GDM1 (cell line): ENCODE data around the gene SLC37A1.

Experiments
- DNase-seq: peaks from one replicate; lab custom pipeline; 2025; lab: John Stamatoyannopoulos, UW

SLC37A1 gene

GRCh38 chr21:42479582-42479981 is 34.1 kb upstream of the SLC37A1 start:
- no peak for DNase-seq

GRCh38 chr21:42480736-42481135 is 32.9 kb upstream of the SLC37A1 start:
- no peak for DNase-seq

GRCh38 chr21:42481169-42481568 is 32.5 kb upstream of the SLC37A1 start:
- DNase-seq = no peak

GRCh38 chr21:42484966-42485365 is 28.7 kb upstream of the SLC37A1 start:
- DNase-seq = no peak

- no peak for DNase-seq
Measured at GRCh38 chr21:42486072-42486471, 27.6 kb upstream of the SLC37A1 start.

DNA sequence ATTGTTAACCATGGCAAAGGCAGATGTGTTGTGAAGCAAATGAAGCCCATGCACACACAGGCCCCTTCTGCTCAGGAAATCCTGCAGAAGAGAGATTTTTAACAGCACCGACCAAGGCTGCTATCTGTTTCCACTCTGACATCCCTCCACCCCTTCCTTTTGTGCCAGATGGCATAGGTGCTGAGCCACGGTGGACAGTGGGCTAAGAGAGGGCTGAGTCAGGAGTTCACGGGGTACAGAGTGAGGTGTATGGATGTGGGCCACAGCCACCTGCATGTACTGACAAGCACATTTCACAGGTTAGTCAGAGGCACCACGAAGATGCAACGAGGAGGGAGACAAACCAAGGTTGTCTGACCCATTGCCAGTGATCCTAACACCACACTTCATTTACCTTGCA is 27.1 kb upstream of the SLC37A1 start:
- peak; percentile 47 for DNase-seq

GRCh38 chr21:42489006-42489563 is 24.6 kb upstream of the SLC37A1 start:
- no peak for DNase-seq

- no peak for DNase-seq
Measured at GRCh38 chr21:42489991-42490390, 23.7 kb upstream of the SLC37A1 start.

DNA sequence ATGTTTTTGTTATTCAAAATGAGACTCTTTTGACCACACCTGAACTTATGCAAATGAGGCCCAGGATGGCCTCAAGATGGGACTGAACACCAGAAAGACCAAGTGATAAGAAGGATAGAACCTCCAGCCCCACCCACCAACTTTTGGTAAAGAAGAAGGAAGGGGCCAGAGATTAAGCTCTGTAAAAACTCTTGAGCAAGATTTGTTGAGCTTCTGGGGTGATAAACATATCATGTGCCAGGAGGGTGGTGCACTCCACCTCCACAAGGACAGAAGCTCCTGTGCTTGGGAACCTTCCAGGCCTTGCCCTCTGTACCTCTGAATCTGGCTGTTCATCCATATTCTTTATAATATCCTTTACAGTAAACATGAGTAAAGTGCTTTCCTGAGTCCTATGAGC is 22.9 kb upstream of the SLC37A1 start:
- no peak for DNase-seq

GRCh38 chr21:42491328-42491727 is 22.3 kb upstream of the SLC37A1 start:
- no peak for DNase-seq

- no peak for DNase-seq
Measured at GRCh38 chr21:42492201-42492600, 21.5 kb upstream of the SLC37A1 start.

DNA sequence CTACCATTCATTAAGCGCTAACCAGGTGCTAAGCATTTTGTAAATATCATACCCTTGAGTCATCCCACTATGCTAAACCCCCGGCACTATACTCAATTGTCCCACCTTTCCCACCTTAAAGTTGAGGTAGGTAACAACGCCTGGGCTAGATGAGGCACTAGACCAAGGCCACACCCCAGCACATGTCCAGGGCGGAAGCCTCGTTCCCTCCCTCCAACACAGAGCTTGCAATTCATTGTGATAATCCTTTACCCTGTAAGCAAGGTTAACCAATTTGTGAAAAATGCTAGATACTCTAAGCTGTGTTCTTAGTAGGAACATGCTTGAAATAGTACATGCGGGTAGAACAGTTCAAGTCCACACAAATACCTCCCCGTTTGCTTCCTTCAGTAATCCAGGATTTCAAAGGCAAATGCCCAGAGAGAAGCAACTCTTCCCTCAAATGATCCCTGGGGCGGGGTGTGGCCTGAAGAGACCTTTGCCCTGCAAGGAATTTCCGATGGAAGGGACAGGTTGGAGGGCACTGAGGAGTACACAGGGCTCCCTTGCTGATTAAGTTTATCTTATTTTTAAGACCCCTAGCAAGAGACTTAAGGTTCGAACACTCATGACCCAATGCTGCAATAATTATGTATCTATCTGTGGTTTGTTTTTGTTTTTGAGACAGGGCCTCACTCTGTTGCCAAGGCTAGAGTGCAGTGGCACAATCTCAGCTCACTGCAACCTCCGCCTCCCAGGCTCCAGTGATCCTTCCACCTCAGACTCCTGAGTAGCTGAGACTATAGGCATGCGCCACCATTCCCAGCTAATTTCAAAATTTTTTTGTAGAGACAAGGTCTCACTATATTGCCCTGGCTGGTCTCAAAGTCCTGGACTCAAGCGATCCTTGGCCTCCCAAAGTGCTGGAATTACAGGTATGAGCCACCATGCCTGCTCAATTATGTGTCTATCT is 20.3 kb upstream of the SLC37A1 start:
- DNase-seq = no peak

- no peak for DNase-seq
Measured at GRCh38 chr21:42495027-42495426, 18.6 kb upstream of the SLC37A1 start.

DNA sequence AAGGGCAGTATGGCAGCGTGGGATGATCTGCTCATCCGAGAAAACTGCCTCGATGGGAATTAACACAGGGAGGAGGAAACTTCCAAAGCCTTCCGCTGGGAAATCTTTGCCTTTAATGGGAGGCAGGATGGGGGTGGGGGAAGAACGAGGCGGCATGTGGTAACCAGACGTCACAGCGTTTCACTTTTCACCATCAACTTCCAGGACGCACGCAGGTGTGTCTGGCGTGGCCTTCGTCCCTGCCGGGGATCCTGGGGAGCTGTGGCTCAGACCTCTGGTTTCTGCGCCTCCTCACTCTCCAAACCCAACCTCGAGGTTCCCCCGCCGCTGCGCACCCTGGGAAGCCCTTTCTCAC is 17.9 kb upstream of the SLC37A1 start:
- no peak for DNase-seq

DNA sequence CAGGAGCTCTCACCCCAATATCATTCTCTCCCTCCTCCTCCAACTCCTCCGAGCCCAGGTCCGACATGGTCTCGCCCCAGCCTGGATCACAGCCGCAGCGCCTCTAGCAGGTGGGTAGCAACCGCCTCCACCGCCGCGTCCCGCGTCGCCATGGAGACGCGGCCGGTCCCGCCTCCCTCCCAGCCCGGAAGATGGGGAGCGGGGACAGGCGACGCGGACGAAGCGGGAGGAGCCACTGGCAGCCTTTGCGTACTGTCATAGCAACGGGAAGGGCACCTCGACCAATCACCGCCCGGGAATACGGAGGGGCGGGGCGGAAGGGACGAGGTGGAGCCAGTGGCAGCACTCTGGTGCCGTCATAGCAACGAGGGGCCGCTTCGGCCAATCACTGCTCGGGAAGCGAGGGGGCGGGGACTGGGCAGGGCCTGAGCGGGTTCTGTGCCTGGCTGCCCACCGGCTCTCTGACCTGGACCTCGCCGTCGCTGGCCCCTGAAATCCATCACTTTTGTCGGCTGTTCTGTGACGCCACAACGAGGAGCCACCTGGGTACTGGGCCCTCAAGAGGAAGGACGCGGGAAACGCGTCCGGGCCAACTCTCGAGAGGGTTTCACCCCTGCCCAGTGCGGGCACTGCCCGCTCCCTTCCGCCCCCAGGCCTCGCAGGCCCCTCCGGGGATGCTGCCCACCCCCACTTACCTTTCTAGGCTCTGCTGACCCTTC is 17.4 kb upstream of the SLC37A1 start, which contains the start of gene RSPH1:
RSPH1 (minus strand) TSS at position 105 of the 719 bp plus-strand sequence; CDS start at position 67, 38 bp downstream.
- peak; percentile 98 for DNase-seq

DNA sequence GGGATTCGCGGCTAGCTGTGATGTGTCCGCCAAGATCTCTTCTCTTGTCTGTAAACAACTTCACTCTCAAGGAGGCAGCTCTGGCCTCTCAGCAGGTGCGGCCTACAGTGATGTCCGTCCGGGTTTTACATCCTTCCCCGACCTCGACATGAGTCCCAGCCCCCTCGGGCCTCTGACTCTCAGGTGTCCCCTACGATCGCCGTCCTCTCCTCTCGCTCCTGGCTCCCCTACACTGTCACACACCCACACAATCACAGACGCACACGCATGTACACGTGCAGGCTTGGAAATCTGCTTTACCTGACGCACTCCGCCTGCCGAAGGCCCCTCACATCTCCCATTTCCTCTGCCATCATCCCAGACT is 16.8 kb upstream of the SLC37A1 start:
- no peak for DNase-seq

DNA sequence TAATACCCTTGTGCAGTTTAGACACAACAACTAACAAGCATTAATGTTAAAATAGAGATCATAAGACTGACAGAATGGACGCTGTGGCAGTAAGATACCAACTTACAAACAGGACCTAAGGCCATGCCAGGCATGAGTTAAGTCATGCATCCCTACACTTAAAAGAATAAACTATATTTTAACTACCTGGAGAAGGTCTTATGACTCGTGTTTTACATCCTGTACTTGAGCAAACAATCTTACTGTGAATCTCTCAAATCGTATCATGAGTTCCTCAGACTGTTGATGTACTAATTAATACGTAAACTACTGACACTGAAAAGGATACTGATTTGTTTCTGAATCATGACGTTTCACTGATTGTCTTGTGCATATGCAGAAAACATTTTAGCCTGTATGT is 15.6 kb upstream of the SLC37A1 start:
- no peak for DNase-seq

DNA sequence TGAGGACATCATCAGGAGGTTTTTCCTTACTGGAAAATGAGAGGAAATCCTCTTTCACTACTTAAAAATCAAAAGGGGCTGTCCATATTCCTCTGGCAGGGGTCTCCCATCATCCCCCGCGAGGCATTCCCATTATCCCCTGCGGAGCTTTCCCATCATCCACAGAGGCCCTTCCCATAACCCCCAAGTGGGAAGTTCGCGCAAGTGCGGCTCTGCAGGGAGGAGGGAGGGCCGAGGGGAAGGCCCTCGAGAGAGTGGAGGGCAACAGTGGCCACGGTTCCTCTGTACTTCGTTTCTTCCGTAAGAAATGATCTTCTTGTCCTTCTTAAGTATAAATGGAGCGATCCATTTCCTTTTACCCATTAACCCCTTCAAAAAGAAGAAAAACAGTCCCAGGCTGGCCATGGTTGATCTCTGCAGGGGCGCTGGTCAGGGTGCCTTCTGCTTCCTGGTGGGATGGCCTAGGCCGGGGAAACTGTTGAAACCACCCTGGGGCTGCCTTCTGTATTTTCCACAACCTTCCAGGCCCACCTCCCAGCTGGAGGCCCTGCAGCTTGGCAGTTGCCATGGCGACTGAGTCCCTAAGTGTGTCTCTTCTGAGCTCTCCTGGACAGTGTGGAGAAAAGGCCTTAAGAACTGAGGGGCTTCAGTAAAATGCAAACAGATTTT is 14.1 kb upstream of the SLC37A1 start:
- DNase-seq = no peak

DNA sequence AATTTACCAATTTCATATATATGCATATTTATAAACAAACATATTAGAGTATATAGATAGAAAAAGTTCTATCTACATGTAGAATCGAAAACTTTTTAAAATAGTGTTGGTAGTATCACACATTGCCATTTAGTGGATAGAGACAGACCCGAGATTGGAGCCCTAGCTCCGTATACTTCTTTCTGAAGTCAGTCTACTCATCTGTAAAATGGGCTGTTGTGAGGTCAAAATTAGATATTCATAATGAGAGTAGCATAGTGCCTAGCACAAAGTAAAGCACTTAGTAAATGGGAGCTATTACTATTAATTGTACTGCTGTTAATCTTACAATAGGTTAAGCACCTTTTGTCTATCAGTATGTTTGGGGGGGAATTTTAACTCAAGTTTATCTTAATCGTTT is 13.4 kb upstream of the SLC37A1 start:
- DNase-seq = no peak

DNA sequence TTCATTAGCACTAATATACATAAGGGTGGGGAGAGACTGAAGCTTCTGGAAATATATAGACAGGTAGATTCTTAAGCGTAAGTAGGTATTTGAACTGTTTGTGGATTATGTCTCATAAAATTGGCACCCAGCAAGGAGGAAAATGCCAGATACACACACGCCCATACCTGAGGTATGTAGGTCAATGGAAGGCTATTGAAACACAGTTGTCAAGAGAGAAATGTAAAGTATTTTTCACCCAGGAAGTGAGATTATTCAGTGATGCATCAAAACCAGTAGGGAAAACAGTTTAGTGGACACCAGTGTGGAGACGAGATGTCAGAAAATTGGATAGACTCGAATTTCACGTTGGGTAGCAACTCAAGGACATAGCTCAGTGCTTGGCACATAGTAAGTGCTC is 12.9 kb upstream of the SLC37A1 start:
- no peak for DNase-seq

DNA sequence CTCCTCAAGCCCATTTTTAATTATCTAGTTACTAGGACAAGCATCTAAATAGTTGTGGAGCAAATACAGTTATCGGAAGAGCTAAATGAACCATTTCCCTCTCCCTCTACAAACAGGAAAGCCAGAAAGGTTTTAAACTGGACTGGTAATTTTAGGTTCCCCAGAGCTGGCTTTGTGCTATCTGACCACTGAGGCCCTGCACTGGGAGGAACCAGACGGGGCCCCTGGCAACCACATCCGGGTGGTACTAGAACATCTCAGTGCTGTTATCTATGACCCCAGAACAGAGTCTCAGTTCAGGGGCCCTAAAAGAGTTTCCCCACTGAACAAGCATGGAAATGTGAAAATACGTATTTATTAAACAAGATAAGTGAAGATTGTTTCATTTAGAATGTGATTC is 9.9 kb upstream of the SLC37A1 start:
- peak; percentile 76 for DNase-seq

DNA sequence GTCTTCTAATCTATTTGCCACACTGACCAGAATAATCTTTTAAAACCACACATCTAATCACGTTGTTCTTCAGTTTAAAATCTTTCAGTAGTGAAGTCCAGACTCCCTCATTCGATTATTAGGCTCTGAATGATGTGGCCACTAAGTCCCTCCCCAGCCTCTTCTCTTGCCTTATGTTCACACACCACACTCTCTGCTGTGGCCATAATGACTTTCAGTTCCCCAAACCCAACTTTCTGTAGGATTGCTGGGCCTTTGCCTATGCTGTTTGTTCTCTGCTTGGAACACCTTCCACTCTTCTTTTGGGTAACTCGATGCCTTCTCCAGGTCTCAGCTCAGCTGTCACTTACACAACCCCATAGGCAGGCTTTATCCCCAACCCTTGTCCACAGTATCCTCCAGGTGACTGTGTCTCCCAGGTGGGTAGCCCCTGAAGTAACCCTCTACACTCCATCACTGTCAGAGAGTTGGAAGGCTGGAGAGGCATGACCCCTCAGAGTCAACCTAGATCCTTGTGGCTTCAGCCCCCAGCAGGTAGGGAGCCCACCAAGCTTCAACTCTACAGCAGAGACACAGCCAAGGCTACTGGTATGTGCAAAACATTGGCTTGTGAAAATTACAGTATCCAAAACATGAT is 8.4 kb upstream of the SLC37A1 start:
- DNase-seq = no peak
